Cardiac fibroblast (primary cell): ENCODE results near the gene VPS16.
"Not testable (repeated sequence)": the region's sequence is repeated elsewhere in the genome, so short reads cannot be mapped to it uniquely, and the experiment has no call there.

Source experiments
- DNase-seq, 2 donors: peaks; one replicate each; pipeline versions ENCODE4 v3.0.0 to v3.0.0-alpha.2; 2010; ENCODE audit warnings: low read depth in 2 of 2
- H3K4me3 ChIP-seq, 2 donors: replicated peaks in 1 of 2; 1 replicate in 1 of 2; 2 replicates in 1 of 2; pipeline ENCODE4 v1.5.1; 2011; ENCODE audit warnings: low read depth in 2 of 2, low read length in 2 of 2, mild to moderate bottlenecking in 2 of 2, moderate library complexity in 1 of 2
- CTCF ChIP-seq: IDR thresholded peaks from one replicate; pipeline ENCODE4 v1.5.1; 2011; ENCODE audit warnings: low read depth, mild to moderate bottlenecking, low read length, inconsistent platforms

Gene VPS16

GRCh38 chr20:2894221-2894620 lies 53.7 kb downstream of the VPS16 start:
- no peak for TF ChIP-seq CTCF
- no peak for DNase-seq
- no peak overlapping the region for H3K4me3 ChIP-seq

- H3K4me3 ChIP-seq, DNase-seq: not testable (repeated sequence)
These were observed 54.6 kb downstream of the VPS16 start for GRCh38 chr20:2895154-2895553.

GRCh38 chr20:2899243-2899642 lies 58.7 kb downstream of the VPS16 start:
- H3K4me3 ChIP-seq, result no peak overlapping the region
- TF ChIP-seq CTCF, result no peak
- no peak for DNase-seq

GRCh38 chr20:2900845-2901592 lies 60.5 kb downstream of the VPS16 start:
- no peak for TF ChIP-seq CTCF
- no peak overlapping the region for H3K4me3 ChIP-seq
- DNase-seq, result no peak

GRCh38 chr20:2902291-2902690 lies 61.7 kb downstream of the VPS16 start:
- DNase-seq, result no peak
- H3K4me3 ChIP-seq, result no peak overlapping the region
- TF ChIP-seq CTCF, result no peak

- no peak overlapping the region for H3K4me3 ChIP-seq
- TF ChIP-seq CTCF, result no peak
- DNase-seq, result no peak
These were observed 62.3 kb downstream of the VPS16 start for GRCh38 chr20:2902818-2903217.

- TF ChIP-seq CTCF, result no peak
- no peak for DNase-seq
- H3K4me3 ChIP-seq, result no peak overlapping the region
These were observed 63.1 kb downstream of the VPS16 start for GRCh38 chr20:2903686-2904085.
